CD4-positive, alpha-beta T cell treated with Interleukin-6 at 100 ng/mL for 8 hours (primary cell): ENCODE results near the gene CACNG5.

ENCODE experiments used
- DNase-seq: peaks from one replicate; pipeline ENCODE4 v3.0.0-alpha.2; 2020; ENCODE audit warnings: mixed read lengths, low spot score

CACNG5 gene

GRCh38 chr17:66834919-66835454 is at the start of gene CACNG5:
CACNG5 (plus strand) TSS chr17:66835117; CDS start chr17:66877333, 42,216 bp downstream.
- no peak for DNase-seq

GRCh38 chr17:66786107-66786506 is 48.8 kb upstream of the CACNG5 start:
- no peak for DNase-seq

- DNase-seq: no peak
Measured at GRCh38 chr17:66787914-66788313, 47.0 kb upstream of the CACNG5 start.

- no peak for DNase-seq
Measured at GRCh38 chr17:66789093-66789492, 45.8 kb upstream of the CACNG5 start.

GRCh38 chr17:66789961-66790437 is 44.9 kb upstream of the CACNG5 start:
- DNase-seq: no peak

GRCh38 chr17:66790501-66791061 is 44.3 kb upstream of the CACNG5 start:
- DNase-seq: no peak

- DNase-seq: no peak
Measured at GRCh38 chr17:66791347-66791746, 43.6 kb upstream of the CACNG5 start.

GRCh38 chr17:66793814-66794213 is 41.1 kb upstream of the CACNG5 start:
- no peak for DNase-seq

- no peak for DNase-seq
Measured at GRCh38 chr17:66795486-66795885, 39.4 kb upstream of the CACNG5 start.

GRCh38 chr17:66799849-66800537 is 34.9 kb upstream of the CACNG5 start:
- DNase-seq: no peak

GRCh38 chr17:66803474-66803951 is 31.4 kb upstream of the CACNG5 start:
- DNase-seq: no peak

GRCh38 chr17:66805567-66805966 is 29.4 kb upstream of the CACNG5 start:
- no peak for DNase-seq

- DNase-seq: no peak
Measured at GRCh38 chr17:66807182-66807581, 27.7 kb upstream of the CACNG5 start.

GRCh38 chr17:66809408-66809807 is 25.5 kb upstream of the CACNG5 start:
- DNase-seq: no peak

GRCh38 chr17:66810951-66811682 is 23.8 kb upstream of the CACNG5 start:
- no peak for DNase-seq

- no peak for DNase-seq
Measured at GRCh38 chr17:66811683-66812054, 23.2 kb upstream of the CACNG5 start.

- no peak for DNase-seq
Measured at GRCh38 chr17:66812571-66812970, 22.3 kb upstream of the CACNG5 start.

GRCh38 chr17:66813296-66813695 is 21.6 kb upstream of the CACNG5 start:
- DNase-seq: no peak

GRCh38 chr17:66814026-66814425 is 20.9 kb upstream of the CACNG5 start:
- no peak for DNase-seq

- DNase-seq: no peak
Measured at GRCh38 chr17:66814570-66814969, 20.3 kb upstream of the CACNG5 start.

GRCh38 chr17:66817750-66818149 is 17.2 kb upstream of the CACNG5 start:
- no peak for DNase-seq

GRCh38 chr17:66819466-66819865 is 15.5 kb upstream of the CACNG5 start:
- no peak for DNase-seq

- DNase-seq: no peak
Measured at GRCh38 chr17:66822009-66822408, 12.9 kb upstream of the CACNG5 start.
